K562 (cell line): ENCODE measurements around the gene GLI3. TPM values are rescaled to one million over a fixed set of nuclear protein-coding genes. Genes with fewer than 3 reads are reported as not detected.

Source experiments
- ATAC-seq: fragments of 200-7000 bp; cut with Tn5 transposase; 3 replicates; pipeline ENCODE4 v1.9.1; 2020; ENCODE audit warnings: moderate library complexity
- Bru-seq: library from RNA; stranded (reverse); fragments of 400-500 nt; gene quantifications from one replicate; lab custom pipeline; 2021; lab: Mats Ljungman, UMichigan
- BruChase-seq, 2 experiments: library from RNA; stranded (reverse); fragments of 400-500 nt; gene quantifications; one replicate each; lab custom pipeline; 2021; lab: Mats Ljungman, UMichigan
- BruUV-seq: library from RNA; stranded (reverse); fragments of 400-500 nt; replicated peaks from 2 replicates; lab custom pipeline; 2021; lab: Mats Ljungman, UMichigan
- CTCF ChIA-PET: fragments of 300-600 bp; formaldehyde crosslinking; extraction: SDS; loops from one replicate; lab custom pipeline; 2021; ENCODE audit warnings: low intra/inter-chr PET ratio; lab: Yijun Ruan, JAX
- POLR2A ChIA-PET: fragments of 300-600, 350-650 bp; sonication (Branson Sonifier 250); formaldehyde crosslinking; extraction: SDS; loops from one replicate; lab custom pipeline; 2021; ENCODE audit warnings: antibody characterized with exemption, inconsistent platforms; lab: Yijun Ruan, JAX
- DNase-seq, 4 experiments: peaks; one replicate each; pipeline versions ENCODE4 v3.0.0 to v3.0.0-alpha.2; 2011 to 2018; ENCODE audit warnings: low spot score in 3 of 4, mixed read lengths in 3 of 4; ENCODE audit errors: extremely low read depth in 1 of 4
- FAIRE-seq: peaks from 2 replicates; lab custom pipeline; 2011; peaks lifted over from hg19 to GRCh38; lab: Jason Lieb, UNC
- H2AFZ ChIP-seq: 2 replicates; pipeline ENCODE4 v1.6.0; 2011; ENCODE audit warnings: low read depth, low read length, control low read depth, inconsistent platforms
- H3K27ac ChIP-seq: fragments of 200-600 bp; 3 replicates; pipeline ENCODE4 v1.8.0; 2011; ENCODE audit warnings: low read depth, mild to moderate bottlenecking, control low read depth, inconsistent platforms, low read length, moderate library complexity, mixed read lengths; ENCODE audit errors: extremely low read depth
- H3K27me3 ChIP-seq, 2 experiments: fragments of 300-600 bp in 1 of 2; 2 replicates in 1 of 2; 3 replicates in 1 of 2; pipeline versions ENCODE4 v1.6.0 to v1.8.0; 2011; ENCODE audit warnings: inconsistent platforms in 2 of 2, low read length in 2 of 2, mild to moderate bottlenecking in 1 of 2, mixed read lengths in 1 of 2, moderate library complexity in 1 of 2; ENCODE audit not compliant: control insufficient read depth in 2 of 2, insufficient read depth in 2 of 2
- H3K36me3 ChIP-seq: fragments of 300-600 bp; 3 replicates; pipeline ENCODE4 v1.8.0; 2011; ENCODE audit warnings: mild to moderate bottlenecking, low read length, inconsistent platforms; ENCODE audit not compliant: control insufficient read depth, insufficient read depth
- H3K4me1 ChIP-seq, 2 experiments: fragments of 200-600 bp in 1 of 2; replicated peaks in 1 of 2; 2 replicates in 1 of 2; 3 replicates in 1 of 2; pipeline versions ENCODE4 v1.5.1 to v1.8.0; 2011; ENCODE audit warnings: inconsistent platforms in 2 of 2, low read length in 2 of 2, mild to moderate bottlenecking in 1 of 2, mixed read lengths in 1 of 2, moderate library complexity in 1 of 2; ENCODE audit not compliant: control insufficient read depth in 2 of 2, insufficient read depth in 2 of 2
- H3K4me2 ChIP-seq: 2 replicates; pipeline ENCODE4 v1.6.1; 2011; ENCODE audit warnings: low read length, control low read depth, inconsistent platforms, mixed read lengths; ENCODE audit not compliant: insufficient read depth
- H3K4me3 ChIP-seq: fragments of 200-600 bp; sonication (generic), shearing (Covaris generic); 2 replicates; pipeline ENCODE4 v1.5.1; 2016; ENCODE audit warnings: control low read depth, inconsistent platforms
- H3K79me2 ChIP-seq: fragments of 200-600 bp; 3 replicates; pipeline ENCODE4 v1.8.0; 2011; ENCODE audit warnings: low read length, inconsistent platforms; ENCODE audit not compliant: control insufficient read depth, insufficient read depth
- H3K9ac ChIP-seq, 2 experiments: 2 replicates each; pipeline versions ENCODE4 v1.6.0 to v1.6.1; 2011; ENCODE audit warnings: low read depth in 2 of 2, low read length in 2 of 2, control low read depth in 1 of 2, inconsistent platforms in 1 of 2, mild to moderate bottlenecking in 1 of 2, mixed read lengths in 1 of 2; ENCODE audit not compliant: insufficient read depth in 1 of 2
- H3K9me1 ChIP-seq: one replicate; pipeline ENCODE4 v1.6.0; 2011; ENCODE audit warnings: inconsistent platforms, mild to moderate bottlenecking, low read length, moderate library complexity; ENCODE audit not compliant: control insufficient read depth, insufficient read depth
- H3K9me3 ChIP-seq: replicated peaks from 2 replicates; pipeline ENCODE4 v1.5.1; 2011; ENCODE audit warnings: low read depth, low read length, inconsistent platforms; ENCODE audit not compliant: control insufficient read depth, insufficient read depth
- H4K20me1 ChIP-seq: replicated peaks from 2 replicates; pipeline ENCODE4 v1.6.1; 2011; ENCODE audit warnings: low read length, inconsistent platforms, mixed read lengths; ENCODE audit not compliant: control insufficient read depth, insufficient read depth
- ARID1B ChIP-seq: fragments of 450-650 bp; IDR thresholded peaks from 2 replicates; pipeline ENCODE4 v1.6.1; 2016; ENCODE audit warnings: antibody characterized with exemption, mild to moderate bottlenecking, inconsistent platforms
- EGR1 ChIP-seq: fragments of 450-650 bp; conservative IDR thresholded peaks from 2 replicates; pipeline ENCODE4 v1.6.1; 2017; ENCODE audit warnings: mild to moderate bottlenecking
- EHMT2 ChIP-seq: fragments of 450-650 bp; IDR thresholded peaks from 2 replicates; pipeline ENCODE4 v1.6.1; 2018; ENCODE audit warnings: antibody characterized with exemption
- GABPB2 ChIP-seq: fragments of 250-450 bp; sonication (Bioruptor Pico); conservative IDR thresholded peaks from 2 replicates; pipeline ENCODE4 v1.5.1; 2021; ENCODE audit warnings: mild to moderate bottlenecking
- JUND ChIP-seq, 2 experiments: IDR thresholded peaks; 2 replicates in 1 of 2; 3 replicates in 1 of 2; pipeline ENCODE4 v1.6.1; 2011; ENCODE audit warnings: borderline replicate concordance in 2 of 2, low read depth in 2 of 2, low read length in 2 of 2, improper control_type of control experiment in 1 of 2, missing biosample characterization in 1 of 2, missing genetic modification characterization in 1 of 2, missing genetic modification reagents in 1 of 2
- SETDB1 ChIP-seq: IDR thresholded peaks from one replicate; pipeline ENCODE4 v1.6.1; 2012; ENCODE audit warnings: low read length, control low read depth, inconsistent platforms
- WGBS: fragments of 100-300 bp; shearing (Covaris generic); methylation state at CpG from one replicate; pipeline ENCODE4 v1.1.6; 2016; ENCODE audit warnings: low coverage, mixed read lengths; ENCODE audit not compliant: insufficient coverage; ENCODE audit errors: missing lambda C conversion rate; 5-methylcytosine and 5-hydroxymethylcytosine counted together
- in situ Hi-C: fragments of 300-500 bp; cut with MboI; formaldehyde crosslinking; loops from 4 replicates; pipeline ENCODE4 v1.15.0; 2018; ENCODE audit warnings: inconsistent platforms, mixed read lengths
- intact Hi-C: fragments of 100-400 bp; cut with micrococcal nuclease; formaldehyde crosslinking; loops from 2 replicates; pipeline ENCODE4 v1.14.2; 2022
- long read RNA-seq, 3 experiments: library from polyadenylated mRNA in 2 of 3; library from RNA in 1 of 3; unstranded in 2 of 3; stranded (forward) in 1 of 3; transcript quantifications; one replicate each; pipeline ENCODE4 v2.0.0, GENCODE V29; 2019 to 2022
- polyA minus RNA-seq, 3 experiments: library from RNA; depleted of rRNA, polyadenylated mRNA; stranded (reverse); fragments of >200 nt; gene quantifications; 2 replicates each; pipeline ENCODE4 v1.2.3, GENCODE V29; 2011
- polyA plus RNA-seq, 8 experiments: library from polyadenylated mRNA; depleted of rRNA in 4 of 8; stranded (reverse) in 5 of 8; unstranded in 3 of 8; fragments of >200 nt; fragmentation: Nextera tagmentation in 2 of 8; fragmentation: Illumina TruSeq in 1 of 8; extraction: Ambion mirVana in 2 of 8; extraction: Trizol in 1 of 8; gene quantifications; 2 replicates each; pipeline versions ENCODE4 v1.2.1 to v1.2.3, GENCODE V29; 2011 to 2014; ENCODE audit warnings: inconsistent platforms in 1 of 8, missing spikeins in 1 of 8
- total RNA-seq, 7 experiments: library from RNA; depleted of rRNA in 6 of 7; stranded (reverse); fragments of >200 nt in 6 of 7; fragmentation: Illumina TruSeq in 2 of 7; extraction: Trizol in 2 of 7; gene quantifications; 2 replicates each; pipeline versions ENCODE4 v1.2.1 to v1.2.3, GENCODE V29; 2011 to 2021; ENCODE audit warnings: low replicate concordance in 1 of 7
- TF ChIP-seq, protein P1 (sequence below): fragments of 450-650 bp; IDR thresholded peaks from 2 replicates; pipeline ENCODE4 v1.6.1; 2018; ENCODE audit not compliant: partially characterized antibody
- TF ChIP-seq, protein P2 (sequence below): IDR thresholded peaks from 2 replicates; pipeline ENCODE4 v1.6.1; 2016; ENCODE audit warnings: missing genetic modification characterization, missing compliant biosample characterization
- TF ChIP-seq, protein P3 (sequence below): fragments of 450-650 bp; conservative IDR thresholded peaks from 2 replicates; pipeline ENCODE4 v1.6.1; 2016; ENCODE audit warnings: missing genetic modification characterization, low read depth, mild to moderate bottlenecking, missing compliant biosample characterization, moderate library complexity

The GLI3 gene
- total RNA-seq (2011; cell fraction: chromatin; rRNA removed; ENCODE audit: low replicate concordance), result not detected in 2 replicates
- total RNA-seq (2011; cell fraction: nucleolus; rRNA removed), result not detected in 2 replicates
- total RNA-seq (2011; cell fraction: nucleoplasm; rRNA removed), result not detected in 2 replicates
- not detected in 2 replicates for total RNA-seq (2014; rRNA removed)
- total RNA-seq (2014; rRNA removed; fragmentation: Illumina TruSeq; extraction: Trizol), result not detected in 2 replicates
- not detected in 2 replicates for total RNA-seq (2015; rRNA removed; fragmentation: Illumina TruSeq; extraction: Trizol)
- 0.18 and 0.27 TPM in 2 replicates for total RNA-seq (2021)
- polyA plus RNA-seq (2011; rRNA removed), result not detected in 2 replicates
- polyA plus RNA-seq (2011; cell fraction: cytosol; rRNA removed), result not detected in 2 replicates
- not detected in 2 replicates for polyA plus RNA-seq (2011; cell fraction: nucleus; rRNA removed)
- polyA plus RNA-seq (2012), result 0.07 and 0.16 TPM in 2 replicates
- 0.07 TPM in 1 of 2 replicates, not detected in the other for polyA plus RNA-seq (2014; fragmentation: Illumina TruSeq; extraction: Trizol)
- under 1 TPM in 1 of 2 experiments, not detected in 1; 0.01 TPM for polyA plus RNA-seq (2014; fragmentation: Nextera tagmentation; extraction: Ambion mirVana)
- not detected in 2 replicates for polyA plus RNA-seq (2014; rRNA removed)
- polyA minus RNA-seq (2011; rRNA and poly(A)+ RNA removed), result not detected in 2 replicates
- not detected in 2 replicates for polyA minus RNA-seq (2011; cell fraction: cytosol; rRNA and poly(A)+ RNA removed)
- not detected in 2 replicates for polyA minus RNA-seq (2011; cell fraction: nucleus; rRNA and poly(A)+ RNA removed)
- percentile 16 among the genes with signal in this experiment for Bru-seq, nascent RNA
- BruChase-seq, experiment 1, labeled RNA remaining after a 2-hour chase, result percentile 14 among the genes with signal in this experiment
- BruChase-seq, experiment 2, labeled RNA remaining after a 6-hour chase, result percentile 13 among the genes with signal in this experiment
- long read RNA-seq, experiment 1, result 0 reads
- long read RNA-seq, experiment 2, result 0 reads
- long read RNA-seq, experiment 3, result 0 reads

DNA sequence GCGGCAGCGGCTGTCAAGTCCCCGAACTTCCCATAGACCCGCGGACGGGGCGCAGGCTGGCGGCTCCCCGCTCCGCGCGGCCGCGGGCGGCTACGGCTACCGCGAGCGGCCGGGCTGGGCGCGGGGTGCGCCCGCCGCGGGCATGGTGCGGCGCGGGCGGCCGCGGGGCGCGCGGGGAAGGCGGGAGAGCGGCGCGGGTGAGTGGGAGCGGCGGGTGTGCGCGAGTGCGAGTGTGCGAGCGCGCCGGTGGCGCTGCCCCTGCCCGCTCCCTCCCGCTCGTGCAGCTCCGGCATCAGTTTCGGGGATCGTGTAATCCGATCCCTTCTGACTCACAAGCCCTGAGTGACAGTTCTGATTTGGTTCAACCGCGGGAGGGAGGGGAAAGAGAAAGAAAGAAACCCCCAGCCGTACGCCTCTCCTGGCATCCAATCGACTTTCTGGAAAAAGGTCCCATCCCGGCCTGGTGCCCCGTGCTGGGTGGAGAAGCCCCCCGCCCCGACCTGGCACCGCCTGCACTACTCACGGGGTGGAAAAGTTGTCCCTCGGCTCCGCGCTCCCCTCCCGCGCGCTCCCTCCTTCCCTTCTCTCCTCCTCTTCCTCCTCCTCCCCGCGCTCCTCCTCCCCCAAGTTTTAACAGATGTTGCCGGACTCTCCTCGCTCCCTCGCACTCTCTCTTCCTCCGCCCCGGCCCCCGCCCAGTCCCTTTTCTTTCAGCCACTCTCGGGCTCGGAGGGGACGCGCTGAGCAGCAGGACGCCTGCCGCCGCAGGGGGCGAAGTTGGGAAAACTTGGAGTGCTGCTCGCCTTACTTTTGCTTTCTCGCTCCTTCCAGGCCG is at the start of gene GLI3:
Gene GLI3 (minus strand): TSS at position 234 of the 835 bp plus-strand sequence. CDS start 13,956 bp downstream, outside the sequence.
- peak; percentile 59 to 70 (median 64) for DNase-seq
- CTCF ChIA-PET, result no interaction called here
- TF ChIP-seq, protein P1, sequence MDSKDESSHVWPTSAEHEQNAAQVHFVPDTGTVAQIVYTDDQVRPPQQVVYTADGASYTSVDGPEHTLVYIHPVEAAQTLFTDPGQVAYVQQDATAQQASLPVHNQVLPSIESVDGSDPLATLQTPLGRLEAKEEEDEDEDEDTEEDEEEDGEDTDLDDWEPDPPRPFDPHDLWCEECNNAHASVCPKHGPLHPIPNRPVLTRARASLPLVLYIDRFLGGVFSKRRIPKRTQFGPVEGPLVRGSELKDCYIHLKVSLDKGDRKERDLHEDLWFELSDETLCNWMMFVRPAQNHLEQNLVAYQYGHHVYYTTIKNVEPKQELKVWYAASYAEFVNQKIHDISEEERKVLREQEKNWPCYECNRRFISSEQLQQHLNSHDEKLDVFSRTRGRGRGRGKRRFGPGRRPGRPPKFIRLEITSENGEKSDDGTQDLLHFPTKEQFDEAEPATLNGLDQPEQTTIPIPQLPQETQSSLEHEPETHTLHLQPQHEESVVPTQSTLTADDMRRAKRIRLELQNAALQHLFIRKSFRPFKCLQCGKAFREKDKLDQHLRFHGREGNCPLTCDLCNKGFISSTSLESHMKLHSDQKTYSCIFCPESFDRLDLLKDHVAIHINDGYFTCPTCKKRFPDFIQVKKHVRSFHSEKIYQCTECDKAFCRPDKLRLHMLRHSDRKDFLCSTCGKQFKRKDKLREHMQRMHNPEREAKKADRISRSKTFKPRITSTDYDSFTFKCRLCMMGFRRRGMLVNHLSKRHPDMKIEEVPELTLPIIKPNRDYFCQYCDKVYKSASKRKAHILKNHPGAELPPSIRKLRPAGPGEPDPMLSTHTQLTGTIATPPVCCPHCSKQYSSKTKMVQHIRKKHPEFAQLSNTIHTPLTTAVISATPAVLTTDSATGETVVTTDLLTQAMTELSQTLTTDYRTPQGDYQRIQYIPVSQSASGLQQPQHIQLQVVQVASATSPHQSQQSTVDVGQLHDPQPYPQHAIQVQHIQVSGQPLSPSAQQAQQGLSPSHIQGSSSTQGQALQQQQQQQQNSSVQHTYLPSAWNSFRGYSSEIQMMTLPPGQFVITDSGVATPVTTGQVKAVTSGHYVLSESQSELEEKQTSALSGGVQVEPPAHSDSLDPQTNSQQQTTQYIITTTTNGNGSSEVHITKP, result peak; percentile 82
- TF ChIP-seq EGR1 (peak; percentile 36; the same call in 1 of the 2 replicates), EHMT2 (no peak), ARID1B (0 out of 2 replicates have a peak, but pooled peaks have one; percentile 11), SETDB1 (no peak), JUND (IDR thresholded peaks at IDR 0.05; ENCODE audit: borderline replicate concordance, low read depth, low read length) (peak; percentile 63; the same call in 1 of the 2 replicates), JUND (tag; IDR thresholded peaks at IDR 0.05; ENCODE audit: borderline replicate concordance, low read depth, low read length) (peak; percentile 36; the same call in 1 of the 3 replicates), GABPB2 (no peak)
- TF ChIP-seq, protein P2, sequence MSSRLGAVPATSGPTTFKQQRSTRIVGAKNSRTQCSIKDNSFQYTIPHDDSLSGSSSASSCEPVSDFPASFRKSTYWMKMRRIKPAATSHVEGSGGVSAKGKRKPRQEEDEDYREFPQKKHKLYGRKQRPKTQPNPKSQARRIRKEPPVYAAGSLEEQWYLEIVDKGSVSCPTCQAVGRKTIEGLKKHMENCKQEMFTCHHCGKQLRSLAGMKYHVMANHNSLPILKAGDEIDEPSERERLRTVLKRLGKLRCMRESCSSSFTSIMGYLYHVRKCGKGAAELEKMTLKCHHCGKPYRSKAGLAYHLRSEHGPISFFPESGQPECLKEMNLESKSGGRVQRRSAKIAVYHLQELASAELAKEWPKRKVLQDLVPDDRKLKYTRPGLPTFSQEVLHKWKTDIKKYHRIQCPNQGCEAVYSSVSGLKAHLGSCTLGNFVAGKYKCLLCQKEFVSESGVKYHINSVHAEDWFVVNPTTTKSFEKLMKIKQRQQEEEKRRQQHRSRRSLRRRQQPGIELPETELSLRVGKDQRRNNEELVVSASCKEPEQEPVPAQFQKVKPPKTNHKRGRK (tag), result 0 out of 2 replicates have a peak, but pooled peaks have one; percentile 21
- TF ChIP-seq, protein P3, sequence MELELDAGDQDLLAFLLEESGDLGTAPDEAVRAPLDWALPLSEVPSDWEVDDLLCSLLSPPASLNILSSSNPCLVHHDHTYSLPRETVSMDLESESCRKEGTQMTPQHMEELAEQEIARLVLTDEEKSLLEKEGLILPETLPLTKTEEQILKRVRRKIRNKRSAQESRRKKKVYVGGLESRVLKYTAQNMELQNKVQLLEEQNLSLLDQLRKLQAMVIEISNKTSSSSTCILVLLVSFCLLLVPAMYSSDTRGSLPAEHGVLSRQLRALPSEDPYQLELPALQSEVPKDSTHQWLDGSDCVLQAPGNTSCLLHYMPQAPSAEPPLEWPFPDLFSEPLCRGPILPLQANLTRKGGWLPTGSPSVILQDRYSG, result no peak

More for the DNA sequence above, at the start of gene GLI3:
- POLR2A ChIA-PET, result no interaction called here
- no TSS peak for BruUV-seq
- Histone ChIP-seq H3K4me3 (peak within 1 kb of the TSS; percentile 35), H3K4me1 (peaks cover 0 to 16% of the 10 kb centered on the region in 2 experiments; a peak in 2 of 5 replicates), H4K20me1 (no peaks in the 10 kb centered on the region), H3K27me3 (peaks cover 0 to 25% of the 10 kb centered on the region in 2 experiments; a peak in 2 of 5 replicates), H3K9ac (peak within 1 kb of the TSS in 1 of 2 experiments; percentile 78; a peak in 2 of 4 replicates), H3K9me1 (no peaks in the 10 kb centered on the region), H3K27ac (no peak within 1 kb of the TSS), H3K9me3 (no peaks in the 10 kb centered on the region), H3K36me3 (no peaks in the 10 kb centered on the region), H3K4me2 (peak within 1 kb of the TSS; percentile 18; the same call in 1 of the 2 replicates), H2AFZ (0 out of 2 replicates have a peak within 1 kb of the TSS, but pooled peaks have one; percentile 45), H3K79me2 (no peaks in the 10 kb centered on the region)
- FAIRE-seq, result no peak
- 2% methylated on average over 33 of the region's 92 CpGs for WGBS
- peak; percentile 92 for ATAC-seq
- intact Hi-C loops, result no loop called here
- in situ Hi-C loops, result no loop called here
